ENCODE measurements around the gene ENTHD1.

Gene ENTHD1

GRCh38 chr22:39936523-39937145 lies 43.1 kb upstream of the ENTHD1 start:
- DNase-seq (ENCODE audit: low read depth, low spot score), result no peak
- Histone ChIP-seq H3K9me3 (ENCODE audit: low read depth, low read length) (no peaks in the 10 kb centered on the region), H3K27ac (no peak overlapping the region), H3K36me3 (ENCODE audit: insufficient read depth, low read length) (no peaks in the 10 kb centered on the region), H3K9ac (ENCODE audit: insufficient read length) (no peak overlapping the region), H3K4me3 (no peak overlapping the region)
- TF ChIP-seq EZH2 (IDR thresholded peaks at IDR 0.05), result no peak
- TF ChIP-seq FOXP2 (optimal IDR thresholded peaks at IDR 0.05; ENCODE audit: control extremely low read depth, extremely low read length, insufficient read depth), result no peak
- TF ChIP-seq POLR2AphosphoS5 (IDR thresholded peaks at IDR 0.05; ENCODE audit: borderline replicate concordance, low read depth, low read length), result no peak

- no peak overlapping the region for H3K9ac ChIP-seq (ENCODE audit: insufficient read length)
- no peak overlapping the region for H3K4me3 ChIP-seq
- TF ChIP-seq POLR2AphosphoS5 (IDR thresholded peaks at IDR 0.05; ENCODE audit: borderline replicate concordance, low read depth, low read length) (no peak), FOXP2 (optimal IDR thresholded peaks at IDR 0.05; ENCODE audit: control extremely low read depth, extremely low read length, insufficient read depth) (no peak), EZH2 (IDR thresholded peaks at IDR 0.05) (no peak)
- no peaks in the 10 kb centered on the region for H3K9me3 ChIP-seq (ENCODE audit: low read depth, low read length)
- DNase-seq (ENCODE audit: low read depth, low spot score), result no peak
- no peak overlapping the region for H3K27ac ChIP-seq
- H3K36me3 ChIP-seq (ENCODE audit: insufficient read depth, low read length), result no peaks in the 10 kb centered on the region
These were observed 42.1 kb upstream of the ENTHD1 start for GRCh38 chr22:39935612-39936011.

GRCh38 chr22:39935116-39935515 lies 41.6 kb upstream of the ENTHD1 start:
- H3K4me3 ChIP-seq, result no peak overlapping the region
- no peak overlapping the region for H3K9ac ChIP-seq (ENCODE audit: insufficient read length)
- H3K27ac ChIP-seq, result no peak overlapping the region
- no peaks in the 10 kb centered on the region for H3K9me3 ChIP-seq (ENCODE audit: low read depth, low read length)
- DNase-seq (ENCODE audit: low read depth, low spot score), result no peak
- no peak for TF ChIP-seq EZH2 (IDR thresholded peaks at IDR 0.05)
- TF ChIP-seq POLR2AphosphoS5 (IDR thresholded peaks at IDR 0.05; ENCODE audit: borderline replicate concordance, low read depth, low read length), result no peak
- no peak for TF ChIP-seq FOXP2 (optimal IDR thresholded peaks at IDR 0.05; ENCODE audit: control extremely low read depth, extremely low read length, insufficient read depth)
- H3K36me3 ChIP-seq (ENCODE audit: insufficient read depth, low read length), result no peaks in the 10 kb centered on the region

GRCh38 chr22:39933741-39934140 lies 40.2 kb upstream of the ENTHD1 start:
- Histone ChIP-seq H3K9ac (ENCODE audit: insufficient read length) (no peak overlapping the region), H3K36me3 (ENCODE audit: insufficient read depth, low read length) (no peaks in the 10 kb centered on the region), H3K27ac (no peak overlapping the region), H3K4me3 (no peak overlapping the region), H3K9me3 (ENCODE audit: low read depth, low read length) (no peaks in the 10 kb centered on the region)
- TF ChIP-seq POLR2AphosphoS5 (IDR thresholded peaks at IDR 0.05; ENCODE audit: borderline replicate concordance, low read depth, low read length) (no peak), FOXP2 (optimal IDR thresholded peaks at IDR 0.05; ENCODE audit: control extremely low read depth, extremely low read length, insufficient read depth) (no peak), EZH2 (IDR thresholded peaks at IDR 0.05) (no peak)
- no peak for DNase-seq (ENCODE audit: low read depth, low spot score)

- Histone ChIP-seq H3K4me3 (no peak overlapping the region), H3K9me3 (ENCODE audit: low read depth, low read length) (no peaks in the 10 kb centered on the region), H3K9ac (ENCODE audit: insufficient read length) (no peak overlapping the region), H3K27ac (no peak overlapping the region), H3K36me3 (ENCODE audit: insufficient read depth, low read length) (no peaks in the 10 kb centered on the region)
- TF ChIP-seq FOXP2 (optimal IDR thresholded peaks at IDR 0.05; ENCODE audit: control extremely low read depth, extremely low read length, insufficient read depth) (no peak), EZH2 (IDR thresholded peaks at IDR 0.05) (no peak), POLR2AphosphoS5 (IDR thresholded peaks at IDR 0.05; ENCODE audit: borderline replicate concordance, low read depth, low read length) (no peak)
- DNase-seq (ENCODE audit: low read depth, low spot score), result no peak
These were observed 39.5 kb upstream of the ENTHD1 start for GRCh38 chr22:39932918-39933649.

GRCh38 chr22:39932166-39932565 lies 38.6 kb upstream of the ENTHD1 start:
- no peak overlapping the region for H3K27ac ChIP-seq
- no peaks in the 10 kb centered on the region for H3K36me3 ChIP-seq (ENCODE audit: insufficient read depth, low read length)
- H3K9ac ChIP-seq (ENCODE audit: insufficient read length), result no peak overlapping the region
- H3K9me3 ChIP-seq (ENCODE audit: low read depth, low read length), result no peaks in the 10 kb centered on the region
- TF ChIP-seq FOXP2 (optimal IDR thresholded peaks at IDR 0.05; ENCODE audit: control extremely low read depth, extremely low read length, insufficient read depth) (no peak), EZH2 (IDR thresholded peaks at IDR 0.05) (no peak), POLR2AphosphoS5 (IDR thresholded peaks at IDR 0.05; ENCODE audit: borderline replicate concordance, low read depth, low read length) (no peak)
- H3K4me3 ChIP-seq, result no peak overlapping the region
- DNase-seq (ENCODE audit: low read depth, low spot score), result no peak

GRCh38 chr22:39931251-39931650 lies 37.7 kb upstream of the ENTHD1 start:
- no peak for DNase-seq (ENCODE audit: low read depth, low spot score)
- no peak overlapping the region for H3K9ac ChIP-seq (ENCODE audit: insufficient read length)
- H3K36me3 ChIP-seq (ENCODE audit: insufficient read depth, low read length), result no peaks in the 10 kb centered on the region
- no peak overlapping the region for H3K27ac ChIP-seq
- TF ChIP-seq EZH2 (IDR thresholded peaks at IDR 0.05) (no peak), FOXP2 (optimal IDR thresholded peaks at IDR 0.05; ENCODE audit: control extremely low read depth, extremely low read length, insufficient read depth) (no peak), POLR2AphosphoS5 (IDR thresholded peaks at IDR 0.05; ENCODE audit: borderline replicate concordance, low read depth, low read length) (no peak)
- H3K9me3 ChIP-seq (ENCODE audit: low read depth, low read length), result no peaks in the 10 kb centered on the region
- H3K4me3 ChIP-seq, result no peak overlapping the region

GRCh38 chr22:39928536-39929520 lies 35.3 kb upstream of the ENTHD1 start:
- no peak for DNase-seq (ENCODE audit: low read depth, low spot score)
- TF ChIP-seq FOXP2 (optimal IDR thresholded peaks at IDR 0.05; ENCODE audit: control extremely low read depth, extremely low read length, insufficient read depth) (no peak), EZH2 (IDR thresholded peaks at IDR 0.05) (no peak), POLR2AphosphoS5 (IDR thresholded peaks at IDR 0.05; ENCODE audit: borderline replicate concordance, low read depth, low read length) (no peak)
- no peak overlapping the region for H3K27ac ChIP-seq
- no peaks in the 10 kb centered on the region for H3K9me3 ChIP-seq (ENCODE audit: low read depth, low read length)
- H3K36me3 ChIP-seq (ENCODE audit: insufficient read depth, low read length), result no peaks in the 10 kb centered on the region
- H3K4me3 ChIP-seq, result no peak overlapping the region
- no peak overlapping the region for H3K9ac ChIP-seq (ENCODE audit: insufficient read length)
